Measurements from ENCODE around the gene SERINC3.
"Not testable (repeated sequence)": the region's sequence is repeated elsewhere in the genome, so short reads cannot be mapped to it uniquely, and the experiment has no call there.

Gene SERINC3

GRCh38 chr20:44521484-44522481 is at the start of gene SERINC3:
TSS of gene SERINC3 (minus strand) at chr20:44522070. CDS start at chr20:44521951, 119 bp downstream.
- in situ Hi-C loops (cut with MboI; ENCODE audit: low sequenced_read_pairs): no loop called here

- in situ Hi-C loops (cut with MboI; ENCODE audit: low sequenced_read_pairs): no loop called here
Measured at GRCh38 chr20:44571362-44571988, 49.6 kb upstream of the SERINC3 start.

- in situ Hi-C loops (cut with MboI; ENCODE audit: low sequenced_read_pairs): no loop called here
Measured at GRCh38 chr20:44570367-44570766, 48.5 kb upstream of the SERINC3 start.

GRCh38 chr20:44566811-44567210 is 44.9 kb upstream of the SERINC3 start:
- in situ Hi-C loops (cut with MboI; ENCODE audit: low sequenced_read_pairs): no loop called here

- in situ Hi-C loops (cut with MboI; ENCODE audit: low sequenced_read_pairs): no loop called here
Measured at GRCh38 chr20:44566018-44566417, 44.1 kb upstream of the SERINC3 start.

GRCh38 chr20:44561876-44562275 is 40.0 kb upstream of the SERINC3 start:
- in situ Hi-C loops (cut with MboI; ENCODE audit: low sequenced_read_pairs): no loop called here

GRCh38 chr20:44560818-44561217 is 38.9 kb upstream of the SERINC3 start:
- in situ Hi-C loops (cut with MboI; ENCODE audit: low sequenced_read_pairs): not testable (repeated sequence)

GRCh38 chr20:44560229-44560628 is 38.4 kb upstream of the SERINC3 start:
- in situ Hi-C loops (cut with MboI; ENCODE audit: low sequenced_read_pairs): no loop called here

- in situ Hi-C loops (cut with MboI; ENCODE audit: low sequenced_read_pairs): no loop called here
Measured at GRCh38 chr20:44559302-44559701, 37.4 kb upstream of the SERINC3 start.

- in situ Hi-C loops (cut with MboI; ENCODE audit: low sequenced_read_pairs): no loop called here
Measured at GRCh38 chr20:44552950-44553908, 31.4 kb upstream of the SERINC3 start.

GRCh38 chr20:44552568-44552949 is 30.7 kb upstream of the SERINC3 start:
- in situ Hi-C loops (cut with MboI; ENCODE audit: low sequenced_read_pairs): no loop called here

- in situ Hi-C loops (cut with MboI; ENCODE audit: low sequenced_read_pairs): no loop called here
Measured at GRCh38 chr20:44552050-44552449, 30.2 kb upstream of the SERINC3 start.

- in situ Hi-C loops (cut with MboI; ENCODE audit: low sequenced_read_pairs): no loop called here
Measured at GRCh38 chr20:44549123-44549522, 27.3 kb upstream of the SERINC3 start.

- in situ Hi-C loops (cut with MboI; ENCODE audit: low sequenced_read_pairs): no loop called here
Measured at GRCh38 chr20:44547419-44547818, 25.5 kb upstream of the SERINC3 start.

- in situ Hi-C loops (cut with MboI; ENCODE audit: low sequenced_read_pairs): no loop called here
Measured at GRCh38 chr20:44544263-44544662, 22.4 kb upstream of the SERINC3 start.

GRCh38 chr20:44543358-44543757 is 21.5 kb upstream of the SERINC3 start:
- in situ Hi-C loops (cut with MboI; ENCODE audit: low sequenced_read_pairs): no loop called here

GRCh38 chr20:44542890-44543289 is 21.0 kb upstream of the SERINC3 start:
- in situ Hi-C loops (cut with MboI; ENCODE audit: low sequenced_read_pairs): no loop called here

GRCh38 chr20:44541992-44542391 is 20.1 kb upstream of the SERINC3 start:
- in situ Hi-C loops (cut with MboI; ENCODE audit: low sequenced_read_pairs): no loop called here

GRCh38 chr20:44540834-44541233 is 19.0 kb upstream of the SERINC3 start:
- in situ Hi-C loops (cut with MboI; ENCODE audit: low sequenced_read_pairs): no loop called here

- in situ Hi-C loops (cut with MboI; ENCODE audit: low sequenced_read_pairs): no loop called here
Measured at GRCh38 chr20:44537993-44538392, 16.1 kb upstream of the SERINC3 start.

- in situ Hi-C loops (cut with MboI; ENCODE audit: low sequenced_read_pairs): no loop called here
Measured at GRCh38 chr20:44536175-44536574, 14.3 kb upstream of the SERINC3 start.
